GM21786 (cell line): ENCODE data around the gene PPEF2.
A peak's percentile ranks its signal among the peaks of the same experiment; 100 is the strongest.

ENCODE experiments used
- ATAC-seq: cut with Tn5 transposase; IDR thresholded peaks from one replicate; pipeline ENCODE4 v1.9.1; 2021; ENCODE audit not compliant: unreplicated experiment

The PPEF2 gene

GRCh38 chr4:75895744-75896314, 6.4 kb downstream of the PPEF2 start:
- no peak for ATAC-seq

GRCh38 chr4:75892508-75892907, 9.7 kb downstream of the PPEF2 start:
- ATAC-seq: no peak

GRCh38 chr4:75891611-75892010, 10.6 kb downstream of the PPEF2 start:
- no peak for ATAC-seq

GRCh38 chr4:75889537-75890199, 12.6 kb downstream of the PPEF2 start:
- no peak for ATAC-seq

GRCh38 chr4:75886104-75886503, 16.1 kb downstream of the PPEF2 start:
- ATAC-seq: no peak

- ATAC-seq: no peak
Observed at GRCh38 chr4:75881476-75881875, 20.8 kb downstream of the PPEF2 start.

- no peak for ATAC-seq
Observed at GRCh38 chr4:75880278-75880677, 22.0 kb downstream of the PPEF2 start.

GRCh38 chr4:75878246-75878756, 24.0 kb downstream of the PPEF2 start:
- ATAC-seq: no peak

- no peak for ATAC-seq
Observed at GRCh38 chr4:75876218-75876617, 26.0 kb downstream of the PPEF2 start.

GRCh38 chr4:75869100-75869499, 33.2 kb downstream of the PPEF2 start:
- no peak for ATAC-seq

- ATAC-seq: no peak
Observed at GRCh38 chr4:75867130-75867529, 35.1 kb downstream of the PPEF2 start.

GRCh38 chr4:75860606-75861005, 41.6 kb downstream of the PPEF2 start:
- ATAC-seq: no peak

- no peak for ATAC-seq
Observed at GRCh38 chr4:75858721-75859120, 43.5 kb downstream of the PPEF2 start.

- ATAC-seq: no peak
Observed at GRCh38 chr4:75849461-75849860, 52.8 kb downstream of the PPEF2 start.

- ATAC-seq: no peak
Observed at GRCh38 chr4:75848891-75849290, 53.4 kb downstream of the PPEF2 start.

- peak; percentile 75 for ATAC-seq
Observed at GRCh38 chr4:75848171-75848760, 54.0 kb downstream of the PPEF2 start.

- ATAC-seq: no peak
Observed at GRCh38 chr4:75845992-75846391, 56.3 kb downstream of the PPEF2 start.

- ATAC-seq: no peak
Observed at GRCh38 chr4:75844151-75844662, 58.0 kb downstream of the PPEF2 start.

- ATAC-seq: no peak
Observed at GRCh38 chr4:75843596-75843995, 58.7 kb downstream of the PPEF2 start.

GRCh38 chr4:75841641-75842520, 60.4 kb downstream of the PPEF2 start:
- peak; percentile 50 for ATAC-seq

- no peak for ATAC-seq
Observed at GRCh38 chr4:75834772-75835154, 67.5 kb downstream of the PPEF2 start.
